Measurements from ENCODE around the gene TIAM2.
A peak's percentile ranks its signal among the peaks of the same experiment; 100 is the strongest.

TIAM2 gene

GRCh38 chr6:155259204-155259603 lies 264.1 kb downstream of the TIAM2 start:
- DNase-seq (ENCODE audit: low read depth in 2 of 2): no peak

GRCh38 chr6:155259897-155260296 lies 264.8 kb downstream of the TIAM2 start:
- DNase-seq (ENCODE audit: low read depth in 2 of 2): no peak

GRCh38 chr6:155260686-155261085 lies 265.6 kb downstream of the TIAM2 start:
- no peak for DNase-seq (ENCODE audit: low read depth in 2 of 2)

- no peak for DNase-seq (ENCODE audit: low read depth in 2 of 2)
Observed at GRCh38 chr6:155261111-155261900, 266.2 kb downstream of the TIAM2 start.

GRCh38 chr6:155262655-155263054 lies 267.5 kb downstream of the TIAM2 start:
- DNase-seq (ENCODE audit: low read depth in 2 of 2): no peak

- DNase-seq (ENCODE audit: low read depth in 2 of 2): no peak
Observed at GRCh38 chr6:155263373-155264063, 268.4 kb downstream of the TIAM2 start, which contains the start of gene CLDN20. TSS of gene CLDN20 (plus strand) at chr6:155264013. CDS start at chr6:155275720, 11,707 bp downstream.

GRCh38 chr6:155264693-155265320 lies 269.7 kb downstream of the TIAM2 start:
- DNase-seq (ENCODE audit: low read depth in 2 of 2): no peak

GRCh38 chr6:155265843-155266535 lies 270.9 kb downstream of the TIAM2 start:
- DNase-seq (ENCODE audit: low read depth in 2 of 2): no peak

GRCh38 chr6:155267411-155267810 lies 272.3 kb downstream of the TIAM2 start:
- DNase-seq (ENCODE audit: low read depth in 2 of 2): no peak

- peak in 1 of 2 donors; percentile 5 for DNase-seq (ENCODE audit: low read depth in 2 of 2)
Observed at GRCh38 chr6:155268088-155268867, 273.2 kb downstream of the TIAM2 start.

- DNase-seq (ENCODE audit: low read depth in 2 of 2): no peak
Observed at GRCh38 chr6:155269765-155270164, 274.6 kb downstream of the TIAM2 start.

- DNase-seq (ENCODE audit: low read depth in 2 of 2): no peak
Observed at GRCh38 chr6:155270561-155271091, 275.5 kb downstream of the TIAM2 start.

- DNase-seq (ENCODE audit: low read depth in 2 of 2): no peak
Observed at GRCh38 chr6:155271145-155271544, 276.0 kb downstream of the TIAM2 start.

- no peak for DNase-seq (ENCODE audit: low read depth in 2 of 2)
Observed at GRCh38 chr6:155272353-155273232, 277.5 kb downstream of the TIAM2 start.

GRCh38 chr6:155273431-155273830 lies 278.3 kb downstream of the TIAM2 start:
- no peak for DNase-seq (ENCODE audit: low read depth in 2 of 2)

- no peak for DNase-seq (ENCODE audit: low read depth in 2 of 2)
Observed at GRCh38 chr6:155274106-155274505, 279.0 kb downstream of the TIAM2 start.

GRCh38 chr6:155274533-155274932 lies 279.4 kb downstream of the TIAM2 start:
- no peak for DNase-seq (ENCODE audit: low read depth in 2 of 2)

- DNase-seq (ENCODE audit: low read depth in 2 of 2): no peak
Observed at GRCh38 chr6:155275808-155276480, 280.8 kb downstream of the TIAM2 start.

- no peak for DNase-seq (ENCODE audit: low read depth in 2 of 2)
Observed at GRCh38 chr6:155276638-155277037, 281.5 kb downstream of the TIAM2 start.

Measured in stimulated activated CD4-positive, alpha-beta T cell treated with anti-CD3 and anti-CD28 coated beads, Interleukin-1b, Interleukin-23, amount 100 ng/mL, for 4 hours (primary cell).